GM23248 (cell line): ENCODE results near the gene PLBD2.

Experiments used
- EZH2 ChIP-seq: fragments of 200-600 bp; sonication (generic); IDR thresholded peaks from 2 replicates; pipeline ENCODE4 v1.6.1; 2018; ENCODE audit warnings: antibody characterized with exemption, mild to moderate bottlenecking; ENCODE audit not compliant: insufficient read depth, poor library complexity, severe bottlenecking
- EZH2phosphoT487 ChIP-seq: fragments of 200-600 bp; sonication (generic); IDR thresholded peaks from 2 replicates; pipeline ENCODE4 v1.6.1; 2018; ENCODE audit warnings: antibody characterized with exemption, moderate library complexity, mild to moderate bottlenecking, low read depth; ENCODE audit not compliant: insufficient read depth

DNA sequence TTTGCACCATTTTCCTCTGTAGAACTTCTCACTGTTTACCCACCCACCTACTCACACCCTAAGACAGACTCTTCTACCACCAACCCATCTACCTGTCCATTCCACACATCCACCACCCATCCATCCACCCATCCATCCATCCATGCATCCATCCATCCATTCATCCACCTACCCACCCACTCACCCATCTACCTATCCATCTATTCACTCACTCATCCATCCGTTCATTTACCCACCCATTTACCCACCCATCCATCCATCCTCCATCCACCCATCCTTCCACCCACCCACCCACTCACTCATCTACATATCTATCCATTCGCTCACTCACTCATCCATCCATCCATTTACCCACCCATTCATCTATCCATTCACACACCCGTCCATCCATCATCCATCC is 15.1 kb downstream of the PLBD2 start:
- TF ChIP-seq EZH2phosphoT487: no peak
- TF ChIP-seq EZH2: no peak
